H9 (cell line): ENCODE results near the gene DPM2. TPM values are rescaled to one million over a fixed set of nuclear protein-coding genes. Genes with fewer than 3 reads are reported as not detected.

ENCODE experiments used
- DNase-seq: peaks from one replicate; pipeline ENCODE4 v3.0.0-alpha.2; 2017
- H2AFZ ChIP-seq: one replicate; pipeline ENCODE4 v1.6.1; 2013; ENCODE audit warnings: mild to moderate bottlenecking, low read length, control low read depth, moderate library complexity
- H2AK5ac ChIP-seq: 2 replicates; pipeline ENCODE4 v1.6.1; 2013; ENCODE audit warnings: low read length, control low read depth, mixed read lengths; ENCODE audit not compliant: insufficient read length
- H2BK120ac ChIP-seq: one replicate; pipeline ENCODE4 v1.6.1; 2013; ENCODE audit warnings: low read depth, mild to moderate bottlenecking, low read length, control low read depth, inconsistent platforms; ENCODE audit not compliant: poor library complexity, severe bottlenecking
- H2BK12ac ChIP-seq: 2 replicates; pipeline ENCODE4 v1.6.1; 2013; ENCODE audit warnings: low read length, control low read depth, mixed read lengths, low read depth; ENCODE audit not compliant: insufficient read length
- H2BK15ac ChIP-seq: 2 replicates; pipeline ENCODE4 v1.6.1; 2013; ENCODE audit warnings: low read depth, low read length, control low read depth
- H2BK20ac ChIP-seq: one replicate; pipeline ENCODE4 v1.6.1; 2013; ENCODE audit warnings: low read depth, mild to moderate bottlenecking, low read length, control low read depth, inconsistent platforms; ENCODE audit not compliant: poor library complexity, severe bottlenecking
- H2BK5ac ChIP-seq: 2 replicates; pipeline ENCODE4 v1.6.1; 2013; ENCODE audit warnings: low read length, control low read depth, mixed read lengths; ENCODE audit not compliant: insufficient read length
- H3K14ac ChIP-seq: 2 replicates; pipeline ENCODE4 v1.6.1; 2013; ENCODE audit warnings: low read length, control low read depth; ENCODE audit not compliant: insufficient read depth
- H3K18ac ChIP-seq: 2 replicates; pipeline ENCODE4 v1.6.1; 2013; ENCODE audit warnings: low read depth, mild to moderate bottlenecking, mixed read lengths, low read length, control low read depth; ENCODE audit not compliant: insufficient read length
- H3K23ac ChIP-seq: 2 replicates; pipeline ENCODE4 v1.6.1; 2013; ENCODE audit warnings: low read length, control low read depth, mixed read lengths, low read depth; ENCODE audit not compliant: insufficient read length
- H3K23me2 ChIP-seq: 2 replicates; pipeline ENCODE4 v1.6.1; 2013; ENCODE audit warnings: low read depth, mild to moderate bottlenecking, mixed read lengths, low read length, control low read depth; ENCODE audit not compliant: insufficient read length, poor library complexity, severe bottlenecking
- H3K27ac ChIP-seq: 2 replicates; pipeline ENCODE4 v1.5.1; 2013; ENCODE audit warnings: low read length, control low read depth, mixed read lengths, low read depth; ENCODE audit not compliant: insufficient read length
- H3K27me3 ChIP-seq: 2 replicates; pipeline ENCODE4 v1.6.1; 2013; ENCODE audit warnings: low read length, control low read depth, inconsistent platforms; ENCODE audit not compliant: insufficient read depth
- H3K4ac ChIP-seq: 2 replicates; pipeline ENCODE4 v1.6.1; 2013; ENCODE audit warnings: low read depth, mild to moderate bottlenecking, control low read depth, inconsistent platforms, low read length, moderate library complexity
- H3K4me1 ChIP-seq: 2 replicates; pipeline ENCODE4 v1.6.1; 2013; ENCODE audit warnings: low read length, control low read depth, inconsistent platforms; ENCODE audit not compliant: insufficient read depth
- H3K4me2 ChIP-seq: 2 replicates; pipeline ENCODE4 v1.6.1; 2013; ENCODE audit warnings: low read length, control low read depth, mixed read lengths; ENCODE audit not compliant: insufficient read length, insufficient read depth
- H3K56ac ChIP-seq: 2 replicates; pipeline ENCODE4 v1.6.1; 2013; ENCODE audit warnings: low read depth, mild to moderate bottlenecking, mixed read lengths, low read length, control low read depth; ENCODE audit not compliant: insufficient read length
- H3K79me1 ChIP-seq: 2 replicates; pipeline ENCODE4 v1.6.1; 2013; ENCODE audit warnings: low read depth, mild to moderate bottlenecking, moderate library complexity, low read length, control low read depth, inconsistent platforms; ENCODE audit not compliant: insufficient read depth, poor library complexity, severe bottlenecking
- H3K79me2 ChIP-seq: 2 replicates; pipeline ENCODE4 v1.6.1; 2013; ENCODE audit warnings: low read length, control low read depth, inconsistent platforms; ENCODE audit not compliant: insufficient read depth
- H3K9ac ChIP-seq: 2 replicates; pipeline ENCODE4 v1.6.1; 2013; ENCODE audit warnings: low read length, control low read depth, mixed read lengths; ENCODE audit not compliant: insufficient read length; ENCODE audit errors: extremely low read depth
- H3K9me3 ChIP-seq: one replicate; pipeline ENCODE4 v1.6.1; 2013; ENCODE audit warnings: low read depth, low read length, inconsistent platforms; ENCODE audit not compliant: control insufficient read depth
- H3T11ph ChIP-seq: one replicate; pipeline ENCODE4 v1.6.1; 2013; ENCODE audit warnings: mild to moderate bottlenecking, low read length, control low read depth, inconsistent platforms
- H4K20me1 ChIP-seq: one replicate; pipeline ENCODE4 v1.6.1; 2013; ENCODE audit not compliant: control insufficient read depth, insufficient read length, insufficient read depth
- H4K5ac ChIP-seq: 2 replicates; pipeline ENCODE4 v1.6.1; 2013; ENCODE audit warnings: low read depth, mild to moderate bottlenecking, mixed read lengths, low read length, control low read depth; ENCODE audit not compliant: insufficient read length
- H4K8ac ChIP-seq: replicated peaks from 2 replicates; pipeline ENCODE4 v1.6.1; 2013; ENCODE audit warnings: low read length, control low read depth, mixed read lengths, low read depth; ENCODE audit not compliant: insufficient read length
- H4K91ac ChIP-seq: 2 replicates; pipeline ENCODE4 v1.6.1; 2013; ENCODE audit warnings: low read depth, mild to moderate bottlenecking, moderate library complexity, mixed read lengths, low read length, control low read depth; ENCODE audit not compliant: insufficient read length
- H3K27ac Mint-ChIP-seq, 3 experiments: 2 replicates in 2 of 3; 3 replicates in 1 of 3; pipeline ENCODE4 v1.8.0; 2020 to 2021; ENCODE audit warnings: mixed read lengths in 3 of 3, mild to moderate bottlenecking in 1 of 3, moderate library complexity in 1 of 3
- H3K27me3 Mint-ChIP-seq: 2 replicates; pipeline ENCODE4 v1.8.0; 2021; ENCODE audit warnings: low read depth, mild to moderate bottlenecking, moderate library complexity, mixed read lengths
- H3K36me3 Mint-ChIP-seq, 3 experiments: 2 replicates in 2 of 3; 3 replicates in 1 of 3; pipeline ENCODE4 v1.8.0; 2020 to 2021; ENCODE audit warnings: low read depth in 3 of 3, mixed read lengths in 3 of 3; ENCODE audit not compliant: insufficient read depth in 1 of 3
- H3K4me1 Mint-ChIP-seq, 2 experiments: 2 replicates each; pipeline ENCODE4 v1.8.0; 2020; ENCODE audit warnings: mixed read lengths in 2 of 2
- H3K4me3 Mint-ChIP-seq, 2 experiments: 2 replicates in 1 of 2; 3 replicates in 1 of 2; pipeline ENCODE4 v1.8.0; 2020 to 2021; ENCODE audit warnings: mild to moderate bottlenecking in 2 of 2, mixed read lengths in 2 of 2, moderate library complexity in 1 of 2
- H3K9me3 Mint-ChIP-seq, 2 experiments: 2 replicates in 1 of 2; 3 replicates in 1 of 2; pipeline ENCODE4 v1.8.0; 2020; ENCODE audit warnings: mild to moderate bottlenecking in 2 of 2, mixed read lengths in 2 of 2, moderate library complexity in 1 of 2
- WGBS: extraction: QIAGEN DNeasy Blood & Tissue Kit; methylation state at CpG from one replicate; pipeline ENCODE4 v1.1.7; 2013; ENCODE audit warnings: missing lambda C conversion rate, low lambda C conversion rate, mixed read lengths; ENCODE audit not compliant: insufficient read length; ENCODE audit errors: extremely low coverage; 5-methylcytosine and 5-hydroxymethylcytosine counted together
- total RNA-seq: library from RNA; stranded (reverse); gene quantifications from 2 replicates; pipeline ENCODE4 v1.2.1, GENCODE V29; 2021
- TF ChIP-seq, protein P1 (sequence below): fragments of 200-600 bp; sonication (generic); conservative IDR thresholded peaks from 3 replicates; pipeline ENCODE4 v1.8.0; 2021; ENCODE audit warnings: antibody characterized with exemption, mild to moderate bottlenecking

Gene DPM2
- total RNA-seq, 1 experiment from 2014 or later = 46.1 TPM

DNA sequence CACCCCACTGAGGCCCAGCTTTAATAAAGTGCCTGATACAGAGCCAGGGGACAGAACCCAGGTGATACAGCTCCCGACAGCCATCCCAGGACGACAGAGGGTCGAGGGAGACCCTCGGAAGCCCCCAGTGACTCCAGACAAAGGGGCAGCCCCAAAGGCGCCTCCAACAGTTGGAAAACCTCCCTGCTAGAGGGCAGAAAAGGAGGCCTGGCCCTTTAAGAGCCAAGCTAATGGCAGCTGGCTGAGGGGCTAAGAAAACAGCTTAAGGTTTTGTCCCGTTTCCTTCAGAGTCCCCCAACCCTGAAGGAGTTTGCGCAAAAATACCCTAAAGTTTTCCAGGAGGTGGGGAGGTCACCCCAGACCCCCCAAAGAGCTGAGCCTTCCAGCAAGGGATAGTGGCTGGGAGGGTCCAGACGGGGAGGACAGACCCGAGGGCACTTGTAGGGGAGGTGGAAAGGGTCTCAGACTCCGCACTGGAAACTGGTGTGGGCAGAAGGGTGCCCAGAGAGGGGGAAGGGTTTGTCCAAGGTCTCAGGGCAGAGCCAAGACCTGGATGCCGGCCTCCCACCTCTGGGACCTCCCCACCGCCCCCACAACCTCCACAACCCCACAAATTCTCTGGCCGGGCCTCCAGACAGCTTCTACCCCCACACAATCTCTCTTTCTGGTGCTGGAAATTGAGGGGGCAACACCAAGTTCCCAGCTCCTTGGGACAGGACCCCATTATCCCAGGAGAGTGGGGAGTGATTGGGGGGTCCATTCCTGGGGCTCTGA lies 52.0 kb downstream of the DPM2 start:
- Histone ChIP-seq H3K79me1 (no peaks in the 10 kb centered on the region), H4K8ac (no peak overlapping the region), H2BK20ac (no peak overlapping the region), H3K27ac (no peak overlapping the region), H3K4me1 (no peaks in the 10 kb centered on the region), H3K18ac (no peak overlapping the region), H3K56ac (no peak overlapping the region), H3K9me3 (no peaks in the 10 kb centered on the region), H3T11ph (no peak overlapping the region), H3K14ac (no peak overlapping the region), H4K5ac (no peak overlapping the region), H2AK5ac (no peak overlapping the region), H2BK12ac (no peak overlapping the region), H3K9ac (no peak overlapping the region), H3K79me2 (no peaks in the 10 kb centered on the region), H2BK120ac (no peak overlapping the region), H3K4ac (no peak overlapping the region), H3K4me2 (no peak overlapping the region), H2BK5ac (no peak overlapping the region), H3K27me3 (no peaks in the 10 kb centered on the region), H2BK15ac (no peak overlapping the region), H3K23me2 (no peaks in the 10 kb centered on the region), H4K20me1 (no peaks in the 10 kb centered on the region), H4K91ac (no peak overlapping the region), H3K23ac (no peak overlapping the region), H2AFZ (no peak overlapping the region)
- no peaks in the 10 kb centered on the region for H3K9me3 Mint-ChIP-seq
- DNase-seq = no peak
- TF ChIP-seq, protein P1, sequence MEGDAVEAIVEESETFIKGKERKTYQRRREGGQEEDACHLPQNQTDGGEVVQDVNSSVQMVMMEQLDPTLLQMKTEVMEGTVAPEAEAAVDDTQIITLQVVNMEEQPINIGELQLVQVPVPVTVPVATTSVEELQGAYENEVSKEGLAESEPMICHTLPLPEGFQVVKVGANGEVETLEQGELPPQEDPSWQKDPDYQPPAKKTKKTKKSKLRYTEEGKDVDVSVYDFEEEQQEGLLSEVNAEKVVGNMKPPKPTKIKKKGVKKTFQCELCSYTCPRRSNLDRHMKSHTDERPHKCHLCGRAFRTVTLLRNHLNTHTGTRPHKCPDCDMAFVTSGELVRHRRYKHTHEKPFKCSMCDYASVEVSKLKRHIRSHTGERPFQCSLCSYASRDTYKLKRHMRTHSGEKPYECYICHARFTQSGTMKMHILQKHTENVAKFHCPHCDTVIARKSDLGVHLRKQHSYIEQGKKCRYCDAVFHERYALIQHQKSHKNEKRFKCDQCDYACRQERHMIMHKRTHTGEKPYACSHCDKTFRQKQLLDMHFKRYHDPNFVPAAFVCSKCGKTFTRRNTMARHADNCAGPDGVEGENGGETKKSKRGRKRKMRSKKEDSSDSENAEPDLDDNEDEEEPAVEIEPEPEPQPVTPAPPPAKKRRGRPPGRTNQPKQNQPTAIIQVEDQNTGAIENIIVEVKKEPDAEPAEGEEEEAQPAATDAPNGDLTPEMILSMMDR = no peak
- peaks cover 6 to 20% of the 10 kb centered on the region in 2 experiments; a peak in 3 of 4 replicates for H3K4me1 Mint-ChIP-seq
- H3K4me3 Mint-ChIP-seq = no peak overlapping the region
- WGBS = no CpG with 5 or more reads among the region's 13 CpGs
- peak overlapping the region in 1 of 3 experiments; percentile 40; a peak in 4 of 7 replicates for H3K27ac Mint-ChIP-seq
- H3K36me3 Mint-ChIP-seq = peaks cover 7 to 34% (median 33%) of the 10 kb centered on the region in 3 experiments; a peak in 6 of 7 replicates
- H3K27me3 Mint-ChIP-seq = no peaks in the 10 kb centered on the region; the same call in 1 of the 2 replicates

Other genes with a start within 250 kb of the DPM2 start
- gene CFAP157, start 230.9 kb downstream of the DPM2 start, total RNA-seq = 0.15 and 0.22 TPM in 2 replicates
- 10.6 and 10.9 TPM in 2 replicates for gene PTRH1, start 222.2 kb downstream of the DPM2 start, total RNA-seq
- not detected in 2 replicates for gene TTC16, start 221.8 kb downstream of the DPM2 start, total RNA-seq
- 13.2 and 16.3 TPM in 2 replicates for gene TOR2A, start 202.6 kb downstream of the DPM2 start, total RNA-seq
- 1.3 and 1.7 TPM in 2 replicates for gene SH2D3C, start 159.2 kb downstream of the DPM2 start, total RNA-seq
- 85.7 and 87.8 TPM in 2 replicates for gene CDK9, start 151.8 kb downstream of the DPM2 start, total RNA-seq
- gene FPGS, start 135.0 kb downstream of the DPM2 start, total RNA-seq = 68.4 TPM in 2 replicates
- 1.8 and 2.1 TPM in 2 replicates for gene ENG, start 83.2 kb downstream of the DPM2 start, total RNA-seq
- 31.6 and 41.9 TPM in 2 replicates for gene AK1, start 60.2 kb downstream of the DPM2 start, total RNA-seq
- gene ST6GALNAC6, start 38.3 kb downstream of the DPM2 start, total RNA-seq = 29.8 and 30.2 TPM in 2 replicates
- 15.4 and 16.5 TPM in 2 replicates for gene ST6GALNAC4, start 20.8 kb downstream of the DPM2 start, total RNA-seq
- 9.0 and 11.6 TPM in 2 replicates for gene PIP5KL1, start 7.1 kb downstream of the DPM2 start, total RNA-seq
- gene EEIG1, start 43.1 kb upstream of the DPM2 start, total RNA-seq = 52.3 and 59.5 TPM in 2 replicates
- 6.3 TPM in 2 replicates for gene NAIF1, start 129.5 kb upstream of the DPM2 start, total RNA-seq
- 16.0 and 16.9 TPM in 2 replicates for gene SLC25A25, start 130.4 kb upstream of the DPM2 start, total RNA-seq
- gene PTGES2, start 189.9 kb upstream of the DPM2 start, total RNA-seq = 60.4 and 63.9 TPM in 2 replicates
- not detected in 2 replicates for gene LCN2, start 211.6 kb upstream of the DPM2 start, total RNA-seq
- gene BBLN, start 222.4 kb upstream of the DPM2 start, total RNA-seq = 72.5 and 74.9 TPM in 2 replicates